GM10266 (cell line): ENCODE results near the gene PI16.

Experiments used
- DNase-seq: peaks from one replicate; pipeline ENCODE4 v3.0.0; 2012; ENCODE audit errors: extremely low spot score
- TF ChIP-seq, protein P1 (sequence below): IDR thresholded peaks from 2 replicates; pipeline ENCODE4 v1.5.1; 2012; ENCODE audit warnings: mild to moderate bottlenecking, low read depth; ENCODE audit not compliant: control insufficient read depth, insufficient read depth; ENCODE audit errors: missing control alignments

Gene PI16

DNA sequence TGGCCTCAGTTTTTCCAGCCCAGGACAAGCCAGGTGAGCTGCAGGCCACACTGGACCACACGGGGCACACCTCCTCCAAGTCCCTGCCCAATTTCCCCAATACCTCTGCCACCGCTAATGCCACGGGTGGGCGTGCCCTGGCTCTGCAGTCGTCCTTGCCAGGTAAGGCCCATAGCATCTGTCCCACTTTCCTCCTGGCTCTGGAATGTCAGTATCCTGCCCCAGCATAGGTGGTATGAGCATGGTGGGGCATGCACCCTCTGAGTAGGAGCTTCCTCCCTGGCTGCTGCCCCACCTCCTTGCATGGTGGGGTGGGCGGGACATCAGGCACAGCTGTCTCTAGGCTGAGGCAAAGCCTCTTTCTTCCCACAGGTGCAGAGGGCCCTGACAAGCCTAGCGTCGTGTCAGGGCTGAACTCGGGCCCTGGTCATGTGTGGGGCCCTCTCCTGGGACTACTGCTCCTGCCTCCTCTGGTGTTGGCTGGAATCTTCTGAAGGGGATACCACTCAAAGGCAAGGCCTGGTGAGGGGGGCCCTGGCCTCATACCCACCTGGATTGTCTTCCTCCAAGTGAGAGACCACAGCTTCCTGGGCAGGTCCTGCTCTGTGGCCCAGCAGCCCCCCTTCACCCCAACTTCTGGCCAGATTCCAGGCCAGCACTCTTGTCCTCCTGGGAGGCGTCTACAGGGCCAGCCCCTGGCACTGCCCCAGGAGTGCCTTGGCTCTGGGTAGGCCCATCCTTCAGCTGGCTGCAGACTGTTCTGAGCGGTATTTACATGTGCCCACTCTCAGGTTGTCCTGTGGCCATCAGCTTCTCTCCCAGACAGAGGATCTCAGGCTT, 9.1 kb downstream of the PI16 start:
- DNase-seq: no peak
- TF ChIP-seq, protein P1, sequence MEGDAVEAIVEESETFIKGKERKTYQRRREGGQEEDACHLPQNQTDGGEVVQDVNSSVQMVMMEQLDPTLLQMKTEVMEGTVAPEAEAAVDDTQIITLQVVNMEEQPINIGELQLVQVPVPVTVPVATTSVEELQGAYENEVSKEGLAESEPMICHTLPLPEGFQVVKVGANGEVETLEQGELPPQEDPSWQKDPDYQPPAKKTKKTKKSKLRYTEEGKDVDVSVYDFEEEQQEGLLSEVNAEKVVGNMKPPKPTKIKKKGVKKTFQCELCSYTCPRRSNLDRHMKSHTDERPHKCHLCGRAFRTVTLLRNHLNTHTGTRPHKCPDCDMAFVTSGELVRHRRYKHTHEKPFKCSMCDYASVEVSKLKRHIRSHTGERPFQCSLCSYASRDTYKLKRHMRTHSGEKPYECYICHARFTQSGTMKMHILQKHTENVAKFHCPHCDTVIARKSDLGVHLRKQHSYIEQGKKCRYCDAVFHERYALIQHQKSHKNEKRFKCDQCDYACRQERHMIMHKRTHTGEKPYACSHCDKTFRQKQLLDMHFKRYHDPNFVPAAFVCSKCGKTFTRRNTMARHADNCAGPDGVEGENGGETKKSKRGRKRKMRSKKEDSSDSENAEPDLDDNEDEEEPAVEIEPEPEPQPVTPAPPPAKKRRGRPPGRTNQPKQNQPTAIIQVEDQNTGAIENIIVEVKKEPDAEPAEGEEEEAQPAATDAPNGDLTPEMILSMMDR: no peak

GRCh38 chr6:36964349-36964748, 9.8 kb downstream of the PI16 start:
- TF ChIP-seq, protein P1: no peak
- DNase-seq: no peak

GRCh38 chr6:36964908-36965307, 10.4 kb downstream of the PI16 start:
- TF ChIP-seq, protein P1: no peak
- no peak for DNase-seq

DNA sequence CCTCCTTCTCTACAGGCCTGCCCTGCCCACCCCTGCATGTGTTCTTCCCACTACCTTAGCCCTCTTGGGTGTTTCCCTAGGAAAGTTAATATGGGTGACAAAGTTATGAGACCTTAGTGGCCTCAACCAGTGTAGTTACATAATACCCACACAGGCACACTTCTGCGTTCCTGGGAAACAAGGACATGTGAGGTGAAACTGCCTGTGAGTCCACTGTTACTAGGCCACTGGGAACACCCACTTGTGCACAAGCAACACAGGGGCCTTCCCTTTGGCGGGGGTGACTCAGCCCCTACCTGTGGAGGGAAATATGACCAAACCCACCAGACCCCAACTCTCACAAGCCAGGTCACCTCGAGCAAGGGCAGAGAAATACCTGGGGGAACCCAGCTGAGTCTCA, 12.8 kb downstream of the PI16 start:
- DNase-seq: no peak
- TF ChIP-seq, protein P1: no peak

- DNase-seq: no peak
- TF ChIP-seq, protein P1: no peak
Observed at GRCh38 chr6:36967757-36968156, 13.2 kb downstream of the PI16 start.

- TF ChIP-seq, protein P1: no peak
- DNase-seq: no peak
Observed at GRCh38 chr6:36968266-36968977, 13.9 kb downstream of the PI16 start.

- DNase-seq: no peak
- TF ChIP-seq, protein P1: no peak
Observed at GRCh38 chr6:36969240-36969691, 14.7 kb downstream of the PI16 start.
